ENCODE measurements around the gene YIPF2. TPM values are rescaled to one million over a fixed set of nuclear protein-coding genes. Genes with fewer than 3 reads are reported as not detected.

Gene YIPF2
- total RNA-seq, 1 donor from 2014 or later, result 51.4 TPM

DNA sequence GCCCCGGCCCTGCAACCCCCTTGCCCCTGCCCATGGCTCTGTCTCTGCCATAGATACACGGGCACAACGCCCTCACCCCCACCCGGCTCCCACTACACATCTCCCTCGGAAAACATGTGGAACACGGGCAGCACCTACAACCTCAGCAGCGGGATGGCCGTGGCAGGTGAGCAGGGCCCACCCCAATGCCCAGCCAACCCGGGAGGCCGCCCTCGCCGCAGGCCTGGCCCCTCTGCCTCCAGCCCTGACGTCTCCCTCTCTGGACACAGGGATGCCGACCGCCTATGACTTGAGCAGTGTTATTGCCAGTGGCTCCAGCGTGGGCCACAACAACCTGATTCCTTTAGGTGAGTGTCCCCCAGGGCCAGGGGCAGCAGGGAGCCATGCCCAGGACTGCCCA lies 7.7 kb downstream of the YIPF2 start:
- H3K4me3 Mint-ChIP-seq (ENCODE audit: unreplicated experiment), result no peak overlapping the region
- H3K27me3 Mint-ChIP-seq (ENCODE audit: unreplicated experiment), result peaks cover 4% of the 10 kb centered on the region
- DNase-seq (ENCODE audit: low spot score), result no peak
- no peaks in the 10 kb centered on the region for H3K4me1 Mint-ChIP-seq (ENCODE audit: unreplicated experiment)
- H3K27ac Mint-ChIP-seq (ENCODE audit: unreplicated experiment), result no peak overlapping the region
- H3K36me3 Mint-ChIP-seq (ENCODE audit: low read depth, unreplicated experiment), result peaks cover 22% of the 10 kb centered on the region
- TF ChIP-seq, protein P1, sequence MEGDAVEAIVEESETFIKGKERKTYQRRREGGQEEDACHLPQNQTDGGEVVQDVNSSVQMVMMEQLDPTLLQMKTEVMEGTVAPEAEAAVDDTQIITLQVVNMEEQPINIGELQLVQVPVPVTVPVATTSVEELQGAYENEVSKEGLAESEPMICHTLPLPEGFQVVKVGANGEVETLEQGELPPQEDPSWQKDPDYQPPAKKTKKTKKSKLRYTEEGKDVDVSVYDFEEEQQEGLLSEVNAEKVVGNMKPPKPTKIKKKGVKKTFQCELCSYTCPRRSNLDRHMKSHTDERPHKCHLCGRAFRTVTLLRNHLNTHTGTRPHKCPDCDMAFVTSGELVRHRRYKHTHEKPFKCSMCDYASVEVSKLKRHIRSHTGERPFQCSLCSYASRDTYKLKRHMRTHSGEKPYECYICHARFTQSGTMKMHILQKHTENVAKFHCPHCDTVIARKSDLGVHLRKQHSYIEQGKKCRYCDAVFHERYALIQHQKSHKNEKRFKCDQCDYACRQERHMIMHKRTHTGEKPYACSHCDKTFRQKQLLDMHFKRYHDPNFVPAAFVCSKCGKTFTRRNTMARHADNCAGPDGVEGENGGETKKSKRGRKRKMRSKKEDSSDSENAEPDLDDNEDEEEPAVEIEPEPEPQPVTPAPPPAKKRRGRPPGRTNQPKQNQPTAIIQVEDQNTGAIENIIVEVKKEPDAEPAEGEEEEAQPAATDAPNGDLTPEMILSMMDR (IDR thresholded peaks at IDR 0.05; ENCODE audit: unreplicated experiment), result no peak
- H3K9me3 Mint-ChIP-seq (ENCODE audit: unreplicated experiment), result no peaks in the 10 kb centered on the region

GRCh38 chr19:10920288-10920655 lies 8.2 kb downstream of the YIPF2 start:
- Mint-ChIP-seq H3K27me3 (ENCODE audit: unreplicated experiment) (peaks cover 4% of the 10 kb centered on the region), H3K27ac (ENCODE audit: unreplicated experiment) (no peak overlapping the region), H3K9me3 (ENCODE audit: unreplicated experiment) (no peaks in the 10 kb centered on the region), H3K4me1 (ENCODE audit: unreplicated experiment) (no peaks in the 10 kb centered on the region), H3K4me3 (ENCODE audit: unreplicated experiment) (no peak overlapping the region), H3K36me3 (ENCODE audit: low read depth, unreplicated experiment) (peaks cover 20% of the 10 kb centered on the region)
- no peak for DNase-seq (ENCODE audit: low spot score)
- TF ChIP-seq, protein P1 (IDR thresholded peaks at IDR 0.05; ENCODE audit: unreplicated experiment), result no peak

GRCh38 chr19:10919352-10920287 lies 8.8 kb downstream of the YIPF2 start:
- H3K9me3 Mint-ChIP-seq (ENCODE audit: unreplicated experiment), result no peaks in the 10 kb centered on the region
- peaks cover 16% of the 10 kb centered on the region for H3K36me3 Mint-ChIP-seq (ENCODE audit: low read depth, unreplicated experiment)

GRCh38 chr19:10918359-10918758 lies 10.1 kb downstream of the YIPF2 start:
- H3K36me3 Mint-ChIP-seq (ENCODE audit: low read depth, unreplicated experiment), result peaks cover 16% of the 10 kb centered on the region
- H3K27me3 Mint-ChIP-seq (ENCODE audit: unreplicated experiment), result peaks cover 3% of the 10 kb centered on the region
- no peak for DNase-seq (ENCODE audit: low spot score)

More at GRCh38 chr19:10919352-10920287, 8.8 kb downstream of the YIPF2 start:
- no peak overlapping the region for H3K27ac Mint-ChIP-seq (ENCODE audit: unreplicated experiment)
- no peaks in the 10 kb centered on the region for H3K4me1 Mint-ChIP-seq (ENCODE audit: unreplicated experiment)
- H3K4me3 Mint-ChIP-seq (ENCODE audit: unreplicated experiment), result no peak overlapping the region
- DNase-seq (ENCODE audit: low spot score), result no peak
- peaks cover 3% of the 10 kb centered on the region for H3K27me3 Mint-ChIP-seq (ENCODE audit: unreplicated experiment)
- TF ChIP-seq, protein P1 (IDR thresholded peaks at IDR 0.05; ENCODE audit: unreplicated experiment), result no peak

More at GRCh38 chr19:10918359-10918758, 10.1 kb downstream of the YIPF2 start:
- Mint-ChIP-seq H3K9me3 (ENCODE audit: unreplicated experiment) (no peaks in the 10 kb centered on the region), H3K27ac (ENCODE audit: unreplicated experiment) (no peak overlapping the region), H3K4me1 (ENCODE audit: unreplicated experiment) (no peaks in the 10 kb centered on the region), H3K4me3 (ENCODE audit: unreplicated experiment) (no peak overlapping the region)
- TF ChIP-seq, protein P1 (IDR thresholded peaks at IDR 0.05; ENCODE audit: unreplicated experiment), result no peak
